Measurements from ENCODE around the gene NSRP1.
"Not testable (repeated sequence)": the region's sequence is repeated elsewhere in the genome, so short reads cannot be mapped to it uniquely, and the experiment has no call there.

NSRP1 gene

GRCh38 chr17:30222251-30222650 lies 105.6 kb downstream of the NSRP1 start:
- no peak for DNase-seq

- no peak for DNase-seq
Observed at GRCh38 chr17:30222721-30223175, 106.1 kb downstream of the NSRP1 start.

- DNase-seq = no peak
Observed at GRCh38 chr17:30224419-30224960, 107.9 kb downstream of the NSRP1 start.

GRCh38 chr17:30225112-30225511 lies 108.5 kb downstream of the NSRP1 start:
- DNase-seq = no peak

GRCh38 chr17:30225919-30226553 lies 109.4 kb downstream of the NSRP1 start:
- no peak for DNase-seq

- no peak for DNase-seq
Observed at GRCh38 chr17:30226878-30227277, 110.3 kb downstream of the NSRP1 start.

- no peak for DNase-seq
Observed at GRCh38 chr17:30228011-30228410, 111.4 kb downstream of the NSRP1 start.

GRCh38 chr17:30229012-30229411 lies 112.4 kb downstream of the NSRP1 start:
- no peak for DNase-seq

- DNase-seq = not testable (repeated sequence)
Observed at GRCh38 chr17:30230009-30230408, 113.4 kb downstream of the NSRP1 start.

- DNase-seq = no peak
Observed at GRCh38 chr17:30230596-30231125, 114.0 kb downstream of the NSRP1 start.

GRCh38 chr17:30232015-30232823 lies 115.6 kb downstream of the NSRP1 start:
- DNase-seq = no peak

GRCh38 chr17:30232824-30233427 lies 116.3 kb downstream of the NSRP1 start:
- DNase-seq = no peak

- no peak for DNase-seq
Observed at GRCh38 chr17:30234296-30234695, 117.7 kb downstream of the NSRP1 start.

GRCh38 chr17:30234964-30235363 lies 118.3 kb downstream of the NSRP1 start:
- DNase-seq = no peak

- no peak for DNase-seq
Observed at GRCh38 chr17:30235386-30236296, 119.0 kb downstream of the NSRP1 start, which contains the start of gene SLC6A4. Gene SLC6A4, minus strand, starts transcription at chr17:30235697. Its CDS starts 13,739 bp downstream, at chr17:30221958.
